HepG2 (cell line): Measurements from ENCODE around the gene RCE1. TPM values are rescaled to one million over a fixed set of nuclear protein-coding genes. Genes with fewer than 3 reads are reported as not detected.

ENCODE experiments used
- ATAC-seq: fragments of 200-7000 bp; cut with Tn5 transposase; 3 replicates; pipeline ENCODE4 v1.9.1; 2020; ENCODE audit warnings: mild to moderate bottlenecking, moderate library complexity
- BruUV-seq: library from RNA; stranded (reverse); fragments of 400-500 nt; replicated peaks from 2 replicates; lab custom pipeline; 2021; lab: Mats Ljungman, UMichigan
- CTCF ChIA-PET: fragments of 300-600 bp; formaldehyde crosslinking; extraction: SDS; loops from one replicate; lab custom pipeline; 2021; ENCODE audit warnings: low total read pairs, inconsistent platforms, low intra/inter-chr PET ratio; lab: Yijun Ruan, JAX
- POLR2A ChIA-PET: fragments of 350-600 bp; sonication (Branson Sonifier 250); formaldehyde crosslinking; loops from one replicate; lab custom pipeline; 2020; ENCODE audit warnings: antibody characterized with exemption, inconsistent platforms; lab: Yijun Ruan, JAX
- DNase-seq: peaks from one replicate; pipeline ENCODE4 v3.0.0-alpha.2; 2015; ENCODE audit warnings: low spot score
- FAIRE-seq: peaks from 3 replicates; lab custom pipeline; 2011; peaks lifted over from hg19 to GRCh38; lab: Jason Lieb, UNC
- H2AFZ ChIP-seq: one replicate; pipeline ENCODE4 v1.6.1; 2011; ENCODE audit warnings: low read length, inconsistent platforms
- H3K27ac ChIP-seq: fragments of 300-600 bp; 3 replicates; pipeline ENCODE4 v1.8.0; 2011; ENCODE audit warnings: mixed run types, mild to moderate bottlenecking, mixed read lengths, low read length, inconsistent platforms; ENCODE audit not compliant: insufficient read depth; ENCODE audit errors: extremely low read length
- H3K27me3 ChIP-seq, 2 experiments: fragments of 200-600 bp in 1 of 2; 2 replicates in 1 of 2; 3 replicates in 1 of 2; pipeline versions ENCODE4 v1.6.0 to v1.8.0; 2011; ENCODE audit warnings: low read length in 2 of 2, mild to moderate bottlenecking in 2 of 2, moderate library complexity in 2 of 2, inconsistent platforms in 1 of 2; ENCODE audit not compliant: insufficient read depth in 2 of 2, control insufficient read depth in 1 of 2
- H3K36me3 ChIP-seq, 2 experiments: fragments of 200-600 bp in 1 of 2; replicated peaks in 1 of 2; 2 replicates in 1 of 2; 3 replicates in 1 of 2; pipeline versions ENCODE4 v1.5.1 to v1.8.0; 2011; ENCODE audit warnings: low read length in 2 of 2, inconsistent platforms in 1 of 2; ENCODE audit not compliant: insufficient read depth in 2 of 2, control insufficient read depth in 1 of 2
- H3K4me1 ChIP-seq: 2 replicates; pipeline ENCODE4 v1.5.1; 2012; ENCODE audit warnings: low read length, inconsistent platforms; ENCODE audit not compliant: insufficient read depth
- H3K4me2 ChIP-seq: 2 replicates; pipeline ENCODE4 v1.6.0; 2011; ENCODE audit warnings: low read depth, low read length, inconsistent platforms
- H3K4me3 ChIP-seq, 3 experiments: fragments of 200-600 bp in 1 of 3; sonication (generic), shearing (Covaris generic) in 1 of 3; replicated peaks in 1 of 3; 2 replicates each; pipeline ENCODE4 v1.5.1; 2011 to 2016; ENCODE audit warnings: low read length in 3 of 3, inconsistent platforms in 2 of 3, low read depth in 2 of 3, mild to moderate bottlenecking in 2 of 3, control low read depth in 1 of 3, mixed read lengths in 1 of 3; ENCODE audit not compliant: insufficient read depth in 1 of 3
- H3K79me2 ChIP-seq: one replicate; pipeline ENCODE4 v1.6.1; 2011; ENCODE audit warnings: low read length, inconsistent platforms; ENCODE audit not compliant: insufficient read depth
- H3K9ac ChIP-seq: 2 replicates; pipeline ENCODE4 v1.6.0; 2011; ENCODE audit warnings: mild to moderate bottlenecking, low read depth, low read length, inconsistent platforms; ENCODE audit not compliant: insufficient read depth
- H3K9me3 ChIP-seq: 2 replicates; pipeline ENCODE4 v1.5.1; 2012; ENCODE audit warnings: mild to moderate bottlenecking, low read length
- H4K20me1 ChIP-seq: 2 replicates; pipeline ENCODE4 v1.6.0; 2011; ENCODE audit warnings: inconsistent platforms, mild to moderate bottlenecking, low read length, moderate library complexity; ENCODE audit not compliant: insufficient read depth
- POLR2AphosphoS2 ChIP-seq: IDR thresholded peaks from 2 replicates; pipeline ENCODE4 v1.6.1; 2011; ENCODE audit warnings: low read depth, low read length, improper control_type of control experiment
- RXRB ChIP-seq: IDR thresholded peaks from 2 replicates; pipeline ENCODE4 v1.6.1; 2016; ENCODE audit warnings: borderline replicate concordance, missing genetic modification reagents, missing compliant biosample characterization
- SNAPC4 ChIP-seq: sonication (generic); formaldehyde crosslinking; IDR thresholded peaks from 2 replicates; pipeline ENCODE4 v1.4.0; 2020; ENCODE audit warnings: mild to moderate bottlenecking, missing genetic modification reagents
- TCF7 ChIP-seq: sonication (generic); IDR thresholded peaks from 2 replicates; pipeline ENCODE4 v1.6.1; 2016; ENCODE audit warnings: antibody characterized with exemption, low read depth
- ZBTB38 ChIP-seq: sonication (generic); formaldehyde crosslinking; IDR thresholded peaks from 2 replicates; pipeline ENCODE4 v1.5.1; 2020; ENCODE audit warnings: mild to moderate bottlenecking, missing genetic modification reagents
- ZMAT3 ChIP-seq: sonication (generic); formaldehyde crosslinking; conservative IDR thresholded peaks from 2 replicates; pipeline ENCODE4 v1.7.0; 2021; ENCODE audit warnings: missing genetic modification reagents
- ZNF224 ChIP-seq: sonication (generic); formaldehyde crosslinking; IDR thresholded peaks from 2 replicates; pipeline ENCODE4 v1.5.0; 2020; ENCODE audit warnings: mild to moderate bottlenecking, missing genetic modification reagents
- ZNF503 ChIP-seq: sonication (generic); formaldehyde crosslinking; IDR thresholded peaks from 2 replicates; pipeline ENCODE4 v1.4.0; 2020; ENCODE audit warnings: missing genetic modification reagents
- ZNF530 ChIP-seq: sonication (generic); formaldehyde crosslinking; IDR thresholded peaks from 2 replicates; pipeline ENCODE4 v1.5.0; 2020; ENCODE audit warnings: low read depth, mild to moderate bottlenecking, missing genetic modification reagents
- ZNF777 ChIP-seq: sonication (generic); formaldehyde crosslinking; IDR thresholded peaks from 2 replicates; pipeline ENCODE4 v1.4.0; 2020; ENCODE audit warnings: missing genetic modification reagents
- WGBS: methylation state at CpG from one replicate; pipeline ENCODE4 v1.1.6; 2017; ENCODE audit warnings: low lambda C conversion rate; 5-methylcytosine and 5-hydroxymethylcytosine counted together
- in situ Hi-C: cut with HindIII; loops from 2 replicates; pipeline ENCODE4 v1.10.0; 2017; ENCODE audit warnings: low pct_unique_long_range_greater_than_20kb; ENCODE audit not compliant: extremely low pct_ligation_motif_present
- intact Hi-C: fragments of 100-400 bp; cut with micrococcal nuclease; formaldehyde crosslinking; loops from one replicate; pipeline ENCODE4 v1.10.0; 2022; ENCODE audit not compliant: unreplicated experiment
- polyA plus RNA-seq, 8 experiments: library from polyadenylated mRNA; depleted of rRNA in 3 of 8; stranded (reverse) in 7 of 8; unstranded in 1 of 8; fragments of >200 nt; fragmentation: Illumina TruSeq in 4 of 8; extraction: Trizol in 4 of 8; gene quantifications; 2 replicates each; pipeline versions ENCODE4 v1.2.1 to v1.2.3, GENCODE V29; 2011 to 2016; ENCODE audit warnings: low read depth in 4 of 8, missing spikeins in 1 of 8, mixed read lengths in 1 of 8; ENCODE audit not compliant: insufficient read depth in 1 of 8
- total RNA-seq, 5 experiments: library from RNA; depleted of rRNA; stranded (reverse); fragments of >200 nt; fragmentation: Illumina TruSeq; extraction: Trizol; gene quantifications; 2 replicates each; pipeline ENCODE4 v1.2.3, GENCODE V29; 2016; ENCODE audit warnings: low read depth in 1 of 5

Gene RCE1
- total and polyA plus RNA-seq, 2 of the 13 experiments (the other 11 are each of a cell fraction or from before 2014, with no cell fraction given) = 22.2 to 22.4 TPM

GRCh38 chr11:66867425-66868040 is 24.3 kb downstream of the RCE1 start (continued):
- no peak for TF ChIP-seq SNAPC4
- TF ChIP-seq TCF7 = no peak
- TF ChIP-seq POLR2AphosphoS2 = no peak

- FAIRE-seq (no peak), DNase-seq (no peak), ATAC-seq (no peak)
- Histone ChIP-seq H3K4me3 (no peak overlapping the region), H3K9me3 (no peaks in the 10 kb centered on the region), H3K36me3 (peaks cover 29 to 66% of the 10 kb centered on the region in 2 experiments; a peak in 4 of 5 replicates), H3K79me2 (no peaks in the 10 kb centered on the region), H3K9ac (no peak overlapping the region), H3K4me1 (peaks cover 9% of the 10 kb centered on the region), H4K20me1 (peaks cover 5% of the 10 kb centered on the region), H2AFZ (no peak overlapping the region), H3K27me3 (no peaks in the 10 kb centered on the region), H3K4me2 (no peak overlapping the region), H3K27ac (no peak overlapping the region)
- ChIA-PET CTCF (interaction anchor here (0.7 to 1.3 kb wide), 3 partner anchors 39 to 174 kb away, joined by 3 to 5 read pairs (median 3); partner anchors contain the start of gene C11orf86), POLR2A (no interaction called here)
- in situ Hi-C loops = no loop called here
- intact Hi-C loops = no loop called here
- 97% methylated on average over 13 of the region's 13 CpGs for WGBS
- BruUV-seq = no TSS peak
- TF ChIP-seq ZNF503 (CRISPR knock-in tag) (no peak), ZNF224 (CRISPR knock-in tag) (no peak), ZNF530 (CRISPR knock-in tag) (no peak), ZMAT3 (no peak), ZBTB38 (CRISPR knock-in tag) (no peak), RXRB (CRISPR knock-in tag) (no peak), ZNF777 (no peak)
Measured at GRCh38 chr11:66868082-66868725, 25.0 kb downstream of the RCE1 start.
